AG09319 (cell line): ENCODE measurements around the gene P3H4.
"Not testable (repeated sequence)": the region's sequence is repeated elsewhere in the genome, so short reads cannot be mapped to it uniquely, and the experiment has no call there.

ENCODE experiments used
- DNase-seq: peaks from one replicate; pipeline ENCODE4 v3.0.0-alpha.2; 2010; ENCODE audit warnings: low read depth; ENCODE audit errors: extremely low read depth
- TF ChIP-seq, protein P1 (sequence below): IDR thresholded peaks from 2 replicates; pipeline ENCODE4 v1.5.1; 2011; ENCODE audit warnings: low read depth, mild to moderate bottlenecking, inconsistent platforms, low read length, moderate library complexity

P3H4 gene

GRCh38 chr17:41811549-41812380 is at the start of gene P3H4:
Gene P3H4 (minus strand): TSS chr17:41811949. CDS start chr17:41811915, 34 bp downstream.
- peak; percentile 48 for DNase-seq
- TF ChIP-seq, protein P1, sequence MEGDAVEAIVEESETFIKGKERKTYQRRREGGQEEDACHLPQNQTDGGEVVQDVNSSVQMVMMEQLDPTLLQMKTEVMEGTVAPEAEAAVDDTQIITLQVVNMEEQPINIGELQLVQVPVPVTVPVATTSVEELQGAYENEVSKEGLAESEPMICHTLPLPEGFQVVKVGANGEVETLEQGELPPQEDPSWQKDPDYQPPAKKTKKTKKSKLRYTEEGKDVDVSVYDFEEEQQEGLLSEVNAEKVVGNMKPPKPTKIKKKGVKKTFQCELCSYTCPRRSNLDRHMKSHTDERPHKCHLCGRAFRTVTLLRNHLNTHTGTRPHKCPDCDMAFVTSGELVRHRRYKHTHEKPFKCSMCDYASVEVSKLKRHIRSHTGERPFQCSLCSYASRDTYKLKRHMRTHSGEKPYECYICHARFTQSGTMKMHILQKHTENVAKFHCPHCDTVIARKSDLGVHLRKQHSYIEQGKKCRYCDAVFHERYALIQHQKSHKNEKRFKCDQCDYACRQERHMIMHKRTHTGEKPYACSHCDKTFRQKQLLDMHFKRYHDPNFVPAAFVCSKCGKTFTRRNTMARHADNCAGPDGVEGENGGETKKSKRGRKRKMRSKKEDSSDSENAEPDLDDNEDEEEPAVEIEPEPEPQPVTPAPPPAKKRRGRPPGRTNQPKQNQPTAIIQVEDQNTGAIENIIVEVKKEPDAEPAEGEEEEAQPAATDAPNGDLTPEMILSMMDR, result peak; percentile 63

DNA sequence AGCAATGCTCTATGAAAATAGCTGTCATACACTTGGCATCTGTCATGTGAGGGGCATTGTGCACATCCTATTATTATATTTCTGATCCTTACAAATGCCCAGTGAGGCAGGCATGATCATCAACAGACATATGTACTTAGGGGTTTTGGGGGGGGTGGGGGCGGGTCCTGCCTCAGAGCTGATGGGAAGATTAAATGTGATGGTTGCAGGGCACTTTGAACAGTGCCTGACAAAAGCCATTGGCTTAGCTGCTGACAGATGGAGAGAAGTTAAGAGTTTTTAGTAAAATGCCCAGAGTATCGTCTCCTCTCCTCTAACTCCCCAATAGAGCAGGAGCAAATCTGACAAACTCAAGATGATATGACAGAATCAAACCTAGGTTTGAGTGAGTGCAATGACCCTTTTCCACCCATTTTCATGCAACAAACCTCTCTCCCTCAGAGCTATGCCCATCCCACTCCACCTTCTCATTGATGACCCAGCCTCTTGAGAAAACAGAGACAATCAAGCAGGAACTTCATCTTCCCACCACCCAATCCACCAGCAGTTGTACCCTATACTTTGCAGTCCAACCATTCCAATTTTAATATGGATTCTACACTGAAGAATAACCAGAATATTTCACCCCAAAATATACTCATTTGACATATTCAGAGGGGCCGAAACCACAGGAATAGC is 48.6 kb upstream of the P3H4 start:
- no peak for DNase-seq
- TF ChIP-seq, protein P1, result no peak

DNA sequence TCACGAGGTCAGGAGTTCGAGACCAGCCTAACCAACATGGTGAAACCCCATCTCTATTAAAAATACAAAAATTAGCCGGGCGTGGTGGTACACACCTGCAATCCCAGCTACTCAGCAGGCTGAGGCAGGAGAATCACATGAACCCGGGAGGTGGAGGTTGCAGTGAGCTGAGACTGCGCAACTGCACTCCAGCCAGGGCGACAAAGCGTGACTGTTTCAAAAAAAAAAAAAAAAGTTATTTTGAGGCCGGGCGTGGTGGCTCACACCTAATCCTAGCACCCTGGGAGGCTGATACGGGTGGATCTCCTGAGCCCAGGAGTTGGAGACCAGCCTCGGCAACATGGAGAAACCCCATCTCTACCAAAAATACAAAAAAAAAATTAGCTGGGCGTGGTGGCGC is 39.6 kb upstream of the P3H4 start:
- DNase-seq, result not testable (repeated sequence)

DNA sequence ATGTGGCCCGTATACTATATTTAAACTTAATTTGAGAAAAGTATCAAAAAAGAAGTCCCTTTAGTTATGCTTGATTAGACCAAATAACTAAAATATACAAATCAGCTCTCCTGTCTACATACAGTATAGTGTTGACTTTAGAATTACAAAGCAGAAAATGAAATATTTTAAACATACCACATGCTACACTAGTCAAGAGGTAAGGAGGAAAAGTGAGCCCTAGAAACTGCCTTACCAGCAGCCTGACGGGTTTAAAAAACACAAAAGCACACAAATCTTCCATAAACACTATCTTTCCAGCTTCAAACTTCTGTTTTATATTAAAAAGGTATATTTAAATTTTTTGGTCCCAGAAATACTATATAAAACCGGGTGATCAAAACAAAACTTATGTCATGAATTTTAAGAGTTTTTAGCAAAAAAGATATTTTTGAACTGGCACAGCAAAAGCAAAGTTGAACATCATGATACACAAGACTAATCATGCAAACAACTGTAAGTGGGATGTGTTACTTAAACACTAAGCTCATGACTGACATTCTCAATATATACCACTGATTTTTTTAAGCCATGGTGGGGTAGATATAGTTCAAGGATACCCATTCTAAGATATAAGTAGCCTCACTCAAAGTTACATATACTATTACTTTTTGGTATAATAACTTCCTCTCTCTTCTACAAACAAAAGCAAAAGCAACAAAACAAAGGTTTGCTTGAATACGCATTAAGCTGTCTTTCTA is 37.7 kb upstream of the P3H4 start:
- TF ChIP-seq, protein P1, result no peak
- DNase-seq, result no peak

- peak; percentile 14 for DNase-seq
Measured at GRCh38 chr17:41848788-41849187, 37.0 kb upstream of the P3H4 start.

DNA sequence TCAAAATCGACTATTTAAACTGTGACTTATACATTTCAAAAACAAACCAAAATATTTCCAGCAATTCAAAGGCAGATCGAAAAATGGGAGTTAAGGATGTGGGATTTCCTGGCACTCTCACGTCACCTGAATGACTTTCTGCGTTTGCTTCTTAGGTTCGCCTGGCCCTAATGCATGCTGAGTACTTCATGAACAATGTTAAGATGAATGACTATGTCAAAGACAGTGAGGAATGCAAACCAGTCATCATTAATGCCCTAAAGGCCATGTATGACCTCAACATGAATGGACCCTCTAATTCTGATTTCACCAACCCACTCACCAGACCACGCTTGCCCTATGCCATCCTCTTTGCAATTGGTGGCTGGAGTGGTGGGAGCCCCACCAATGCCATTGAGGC is 33.2 kb upstream of the P3H4 start:
- no peak for DNase-seq
- TF ChIP-seq, protein P1, result no peak

More at GRCh38 chr17:41848788-41849187, 37.0 kb upstream of the P3H4 start:
- TF ChIP-seq, protein P1, result no peak

DNA sequence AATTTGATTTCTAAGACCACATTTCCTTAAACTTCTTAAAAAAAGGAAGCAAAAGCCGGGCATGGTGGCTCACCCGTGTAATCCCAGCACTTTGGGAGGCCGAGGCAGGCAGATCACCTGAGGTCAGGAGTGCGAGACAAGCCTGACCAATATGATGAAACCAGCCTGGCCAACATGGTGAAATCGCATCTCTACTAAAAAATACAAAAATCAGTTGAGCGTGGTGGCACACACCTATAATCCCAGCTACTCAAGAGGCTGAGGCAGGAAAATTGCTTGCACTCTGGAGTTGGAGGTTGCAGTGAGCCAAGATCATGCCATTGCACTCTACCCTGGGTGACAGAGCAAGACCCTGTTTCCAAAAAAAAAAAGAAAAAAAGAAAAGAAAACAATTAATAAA is 29.0 kb upstream of the P3H4 start:
- not testable (repeated sequence) for DNase-seq

DNA sequence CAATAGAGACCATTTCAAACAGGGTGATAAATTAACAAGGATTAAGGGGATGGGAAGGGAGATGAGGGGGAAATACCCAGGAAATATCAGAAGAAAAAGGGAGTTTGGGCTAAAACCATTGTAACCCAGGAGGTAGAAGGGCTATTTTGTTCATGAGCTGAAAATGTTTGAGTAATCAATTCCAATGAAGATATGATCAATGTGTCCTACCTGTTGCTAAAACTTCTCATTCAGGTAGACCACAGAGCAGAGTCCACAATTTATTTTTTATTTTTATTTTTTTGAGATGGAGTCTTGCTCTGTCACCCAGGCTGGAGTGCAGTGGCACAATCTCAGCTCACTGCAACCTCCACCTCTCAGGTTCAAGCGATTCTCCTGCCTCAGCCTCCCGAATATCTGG is 27.7 kb upstream of the P3H4 start:
- not testable (repeated sequence) for DNase-seq
